ENCODE results near the gene PLAGL1.

PLAGL1 gene

GRCh38 chr6:144008846-144009245, 787 bp upstream of the PLAGL1 start:
- DNase-seq: no peak

GRCh38 chr6:144007478-144008119, 460 bp downstream of the PLAGL1 start:
- DNase-seq: no peak

- no peak for DNase-seq
These were observed 1.2 kb downstream of the PLAGL1 start for GRCh38 chr6:144006736-144007477.

GRCh38 chr6:143999406-143999805, 8.7 kb downstream of the PLAGL1 start:
- DNase-seq: no peak

- no peak for DNase-seq
These were observed 9.4 kb downstream of the PLAGL1 start for GRCh38 chr6:143998686-143999085.

- DNase-seq: no peak
These were observed 14.0 kb downstream of the PLAGL1 start for GRCh38 chr6:143993965-143994646.

GRCh38 chr6:143992285-143992684, 15.8 kb downstream of the PLAGL1 start:
- no peak for DNase-seq

- DNase-seq: no peak
These were observed 21.5 kb downstream of the PLAGL1 start for GRCh38 chr6:143986463-143987065.

GRCh38 chr6:143984666-143985065, 23.4 kb downstream of the PLAGL1 start:
- DNase-seq: no peak

GRCh38 chr6:143982968-143983367, 25.1 kb downstream of the PLAGL1 start:
- DNase-seq: no peak

- no peak for DNase-seq
These were observed 27.1 kb downstream of the PLAGL1 start for GRCh38 chr6:143980921-143981320.

- DNase-seq: no peak
These were observed 31.2 kb downstream of the PLAGL1 start for GRCh38 chr6:143976806-143977349.

GRCh38 chr6:143974089-143974488, 34.0 kb downstream of the PLAGL1 start:
- DNase-seq: no peak

- DNase-seq: no peak
These were observed 34.7 kb downstream of the PLAGL1 start for GRCh38 chr6:143973097-143973966.

- DNase-seq: no peak
These were observed 36.4 kb downstream of the PLAGL1 start for GRCh38 chr6:143971482-143972205.

- no peak for DNase-seq
These were observed 37.4 kb downstream of the PLAGL1 start for GRCh38 chr6:143970456-143971218.

- DNase-seq: no peak
These were observed 39.0 kb downstream of the PLAGL1 start for GRCh38 chr6:143969077-143969476.

- no peak for DNase-seq
These were observed 40.2 kb downstream of the PLAGL1 start for GRCh38 chr6:143967706-143968376.

- DNase-seq: no peak
These were observed 41.7 kb downstream of the PLAGL1 start for GRCh38 chr6:143966312-143966711.

GRCh38 chr6:143965503-143966171, 42.4 kb downstream of the PLAGL1 start:
- DNase-seq: no peak

Data from DMS 273 treated with DMSO at 0.1 percent for 48 hours (cell line).